Chondrocyte (in vitro differentiated cells): ENCODE results near the gene APOL5. TPM values are rescaled to one million over a fixed set of nuclear protein-coding genes. Genes with fewer than 3 reads are reported as not detected.

Source experiments
- DNase-seq: peaks from one replicate; pipeline ENCODE4 v3.0.0; 2021; ENCODE audit warnings: mixed read lengths, low spot score
- H3K27ac Mint-ChIP-seq: one replicate; pipeline ENCODE4 v1.8.0; 2021; ENCODE audit warnings: mild to moderate bottlenecking, moderate library complexity, mixed read lengths; ENCODE audit not compliant: unreplicated experiment
- H3K27me3 Mint-ChIP-seq: 2 replicates; pipeline ENCODE4 v1.8.0; 2021; ENCODE audit warnings: low read depth, mixed read lengths
- H3K36me3 Mint-ChIP-seq: 2 replicates; pipeline ENCODE4 v1.8.0; 2021; ENCODE audit warnings: low read depth, mixed read lengths
- H3K4me1 Mint-ChIP-seq: 2 replicates; pipeline ENCODE4 v1.8.0; 2021; ENCODE audit warnings: low read depth, mild to moderate bottlenecking, mixed read lengths
- H3K4me3 Mint-ChIP-seq: one replicate; pipeline ENCODE4 v1.8.0; 2021; ENCODE audit warnings: mild to moderate bottlenecking, moderate library complexity, mixed read lengths; ENCODE audit not compliant: unreplicated experiment
- H3K9me3 Mint-ChIP-seq: 2 replicates; pipeline ENCODE4 v1.8.0; 2021; ENCODE audit warnings: low read depth, mixed read lengths
- total RNA-seq: library from RNA; stranded (reverse); gene quantifications from 3 replicates; pipeline ENCODE4 v1.2.1, GENCODE V29; 2021
- TF ChIP-seq, protein P1 (sequence below): fragments of 200-600 bp; sonication (generic); IDR thresholded peaks from 2 replicates; pipeline ENCODE4 v1.5.0; 2021; ENCODE audit warnings: antibody characterized with exemption, mild to moderate bottlenecking, moderate library complexity

APOL5 gene
- total RNA-seq, 1 donor from 2014 or later, result not detected

DNA sequence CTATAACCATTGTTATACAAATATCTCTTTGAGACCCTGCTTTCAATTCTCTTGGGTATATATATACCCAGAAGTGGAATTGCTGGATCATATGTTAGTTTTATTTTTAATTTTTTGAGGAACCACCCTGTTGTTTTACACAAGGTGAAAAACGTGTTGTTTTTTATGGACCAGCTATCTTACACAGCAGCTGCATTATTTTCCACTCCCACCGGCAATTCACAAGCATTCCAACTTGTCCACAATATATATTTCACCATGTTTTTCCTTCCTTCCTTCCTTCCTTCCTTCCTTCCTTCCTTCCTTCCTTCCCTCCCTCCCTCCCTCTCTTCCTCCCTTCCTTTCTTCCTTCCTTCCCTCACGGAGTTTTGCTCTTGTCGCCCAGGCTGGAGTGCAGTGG, 6.3 kb upstream of the APOL5 start:
- Mint-ChIP-seq H3K36me3 (no peaks in the 10 kb centered on the region), H3K4me1 (peaks cover 16% of the 10 kb centered on the region), H3K4me3 (no peak overlapping the region), H3K27ac (no peak overlapping the region), H3K9me3 (peaks cover 3% of the 10 kb centered on the region), H3K27me3 (peaks cover 3% of the 10 kb centered on the region)
- TF ChIP-seq, protein P1, sequence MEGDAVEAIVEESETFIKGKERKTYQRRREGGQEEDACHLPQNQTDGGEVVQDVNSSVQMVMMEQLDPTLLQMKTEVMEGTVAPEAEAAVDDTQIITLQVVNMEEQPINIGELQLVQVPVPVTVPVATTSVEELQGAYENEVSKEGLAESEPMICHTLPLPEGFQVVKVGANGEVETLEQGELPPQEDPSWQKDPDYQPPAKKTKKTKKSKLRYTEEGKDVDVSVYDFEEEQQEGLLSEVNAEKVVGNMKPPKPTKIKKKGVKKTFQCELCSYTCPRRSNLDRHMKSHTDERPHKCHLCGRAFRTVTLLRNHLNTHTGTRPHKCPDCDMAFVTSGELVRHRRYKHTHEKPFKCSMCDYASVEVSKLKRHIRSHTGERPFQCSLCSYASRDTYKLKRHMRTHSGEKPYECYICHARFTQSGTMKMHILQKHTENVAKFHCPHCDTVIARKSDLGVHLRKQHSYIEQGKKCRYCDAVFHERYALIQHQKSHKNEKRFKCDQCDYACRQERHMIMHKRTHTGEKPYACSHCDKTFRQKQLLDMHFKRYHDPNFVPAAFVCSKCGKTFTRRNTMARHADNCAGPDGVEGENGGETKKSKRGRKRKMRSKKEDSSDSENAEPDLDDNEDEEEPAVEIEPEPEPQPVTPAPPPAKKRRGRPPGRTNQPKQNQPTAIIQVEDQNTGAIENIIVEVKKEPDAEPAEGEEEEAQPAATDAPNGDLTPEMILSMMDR, result no peak
- no peak for DNase-seq

DNA sequence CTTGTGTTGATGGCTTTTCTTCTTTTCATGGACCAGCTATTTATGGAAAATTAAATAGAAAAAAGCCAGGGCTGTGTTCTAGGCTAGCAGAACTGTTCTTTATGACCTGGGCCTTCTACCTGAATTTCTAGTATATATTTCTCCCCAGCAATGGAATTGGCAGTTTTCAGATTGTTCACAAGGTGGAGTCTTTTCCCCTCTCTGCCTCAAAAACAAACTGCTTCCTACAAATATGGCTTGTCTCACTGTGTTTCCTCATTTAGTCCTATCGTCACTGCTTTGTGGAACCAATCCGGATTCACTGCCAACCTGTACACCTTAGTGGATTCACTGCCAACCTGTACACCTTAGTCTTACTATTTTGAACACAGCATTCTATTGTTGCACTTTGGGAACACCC, 5.0 kb upstream of the APOL5 start:
- Mint-ChIP-seq H3K9me3 (peaks cover 3% of the 10 kb centered on the region), H3K27me3 (peaks cover 3% of the 10 kb centered on the region), H3K36me3 (no peaks in the 10 kb centered on the region), H3K4me3 (no peak overlapping the region), H3K4me1 (peaks cover 16% of the 10 kb centered on the region), H3K27ac (no peak overlapping the region)
- TF ChIP-seq, protein P1, result no peak
- DNase-seq, result no peak

DNA sequence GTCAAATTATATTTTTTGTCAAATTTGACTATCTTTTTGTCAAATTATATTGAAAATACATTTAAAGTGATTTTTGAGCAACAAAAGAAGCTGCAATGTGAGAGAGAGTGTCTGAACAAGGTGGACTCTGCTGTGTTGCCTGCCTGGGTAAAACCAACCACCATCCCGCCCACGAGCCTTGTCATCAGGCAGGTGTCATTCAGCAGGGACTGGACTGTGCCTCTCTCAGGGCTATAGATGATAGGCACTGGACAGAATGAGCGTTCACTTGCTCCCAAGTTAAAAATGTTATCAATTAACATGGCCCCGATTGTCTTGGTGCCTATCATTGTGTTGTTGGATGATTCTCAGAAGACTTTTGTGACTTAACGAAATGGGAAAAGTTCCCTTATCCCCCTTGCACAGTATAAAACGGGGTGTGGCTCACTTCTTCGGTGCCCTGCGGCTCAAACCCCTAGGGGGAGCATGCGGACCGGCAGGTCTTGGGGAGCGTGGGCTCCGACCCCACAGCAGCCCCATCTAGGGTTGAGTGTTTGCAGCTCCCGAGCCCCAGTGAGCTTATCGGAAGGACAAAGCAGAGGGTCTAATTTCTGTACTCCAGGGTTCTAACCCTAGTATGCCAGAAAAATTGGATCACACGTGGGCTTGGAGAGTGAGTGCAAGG, 1.7 kb downstream of the APOL5 start:
- H3K27ac Mint-ChIP-seq, result no peak overlapping the region
- no peak overlapping the region for H3K4me3 Mint-ChIP-seq
- TF ChIP-seq, protein P1, result no peak
- DNase-seq, result no peak
- no peaks in the 10 kb centered on the region for H3K9me3 Mint-ChIP-seq
- H3K36me3 Mint-ChIP-seq, result no peaks in the 10 kb centered on the region
- H3K27me3 Mint-ChIP-seq, result peaks cover 3% of the 10 kb centered on the region
- no peaks in the 10 kb centered on the region for H3K4me1 Mint-ChIP-seq

DNA sequence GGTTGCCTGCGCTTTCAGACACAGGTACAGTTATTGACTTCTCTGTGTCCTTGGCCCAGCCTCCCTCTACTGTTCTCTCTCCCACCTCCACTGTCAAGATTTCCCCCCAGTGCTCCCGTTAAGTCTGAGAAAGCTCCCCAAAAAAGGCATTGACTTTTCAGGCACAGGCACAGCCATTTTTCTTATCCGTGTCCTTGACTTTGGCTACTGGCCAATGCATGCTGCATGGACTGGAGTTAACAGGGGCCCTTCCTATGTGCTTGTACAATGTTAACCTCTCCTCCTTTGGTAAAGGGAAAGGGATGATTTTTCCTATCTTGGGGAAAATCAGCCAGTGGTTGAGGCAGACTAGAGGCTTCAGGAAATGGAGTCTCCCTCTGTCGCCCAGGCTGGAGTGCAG, 4.3 kb downstream of the APOL5 start:
- H3K9me3 Mint-ChIP-seq, result no peaks in the 10 kb centered on the region
- no peaks in the 10 kb centered on the region for H3K4me1 Mint-ChIP-seq
- H3K27ac Mint-ChIP-seq, result no peak overlapping the region
- no peaks in the 10 kb centered on the region for H3K36me3 Mint-ChIP-seq
- no peak for DNase-seq
- no peaks in the 10 kb centered on the region for H3K27me3 Mint-ChIP-seq
- TF ChIP-seq, protein P1, result no peak
- H3K4me3 Mint-ChIP-seq, result no peak overlapping the region

DNA sequence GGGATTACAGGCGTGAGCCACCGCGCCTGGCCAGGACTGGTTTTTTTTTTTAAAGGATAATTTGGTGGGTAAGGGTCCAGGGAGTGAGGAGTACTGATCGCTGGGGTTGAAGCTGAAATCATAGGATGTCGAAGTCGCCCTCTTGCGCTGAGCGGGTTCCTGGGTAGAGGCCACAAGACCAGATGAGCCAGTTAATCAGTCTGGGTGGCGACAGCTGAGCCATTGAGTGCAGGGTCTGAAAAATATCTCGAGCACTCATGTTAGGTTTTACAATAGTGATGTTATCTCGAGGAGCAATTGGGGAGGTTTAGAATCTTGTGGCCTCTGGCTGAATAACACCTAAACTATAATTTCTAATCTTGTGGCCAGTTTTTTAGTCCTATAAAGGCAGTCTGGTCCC, 7.8 kb downstream of the APOL5 start:
- Mint-ChIP-seq H3K4me3 (no peak overlapping the region), H3K27ac (no peak overlapping the region), H3K4me1 (no peaks in the 10 kb centered on the region), H3K9me3 (no peaks in the 10 kb centered on the region), H3K27me3 (no peaks in the 10 kb centered on the region), H3K36me3 (no peaks in the 10 kb centered on the region)
- no peak for DNase-seq
- TF ChIP-seq, protein P1, result no peak
